Non-pigmented ciliary epithelial cell (primary cell): ENCODE results near the gene HDAC11.

Source experiments
- DNase-seq: peaks from one replicate; pipeline ENCODE4 v3.0.0-alpha.2; 2010; ENCODE audit warnings: low read depth

The HDAC11 gene

DNA sequence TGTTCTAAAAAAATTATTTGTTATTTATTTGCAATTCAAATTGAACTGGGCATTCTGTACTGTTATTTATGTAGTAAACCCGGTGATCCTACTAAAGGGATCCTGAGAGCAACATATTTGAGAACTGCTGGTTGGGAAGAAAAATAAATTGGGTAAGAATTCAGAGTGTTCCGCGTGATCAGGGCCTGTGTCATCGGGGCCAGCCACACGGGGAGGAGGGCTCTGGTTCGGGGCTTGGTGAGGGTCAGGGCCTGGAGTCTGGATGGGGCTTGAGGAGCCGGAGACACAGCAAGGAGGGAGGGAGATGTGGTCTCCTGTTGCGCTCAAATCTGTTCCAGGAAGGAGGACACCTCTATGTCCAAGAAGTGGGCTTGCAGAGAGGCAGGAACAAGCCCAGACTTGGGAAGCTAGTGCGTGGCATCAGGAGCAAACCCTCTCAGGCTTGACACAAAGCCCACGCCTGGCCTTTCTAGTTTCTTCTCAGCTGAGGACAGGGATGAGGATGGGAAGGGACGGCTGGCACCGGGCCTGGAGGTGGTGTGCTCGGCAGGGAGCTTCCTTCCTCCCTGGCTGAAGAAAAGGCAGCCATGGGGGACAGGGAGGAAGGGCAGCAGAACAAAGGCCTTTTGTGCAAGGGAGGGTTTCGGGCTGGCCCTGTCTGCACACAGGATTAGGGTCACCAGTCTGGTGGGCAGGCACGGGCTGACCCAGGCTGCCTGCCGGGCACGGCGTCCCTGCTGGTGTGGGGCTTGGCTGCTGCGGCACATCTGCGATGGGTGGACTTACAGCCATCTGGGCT lies 45.9 kb downstream of the HDAC11 start:
- DNase-seq = no peak

DNA sequence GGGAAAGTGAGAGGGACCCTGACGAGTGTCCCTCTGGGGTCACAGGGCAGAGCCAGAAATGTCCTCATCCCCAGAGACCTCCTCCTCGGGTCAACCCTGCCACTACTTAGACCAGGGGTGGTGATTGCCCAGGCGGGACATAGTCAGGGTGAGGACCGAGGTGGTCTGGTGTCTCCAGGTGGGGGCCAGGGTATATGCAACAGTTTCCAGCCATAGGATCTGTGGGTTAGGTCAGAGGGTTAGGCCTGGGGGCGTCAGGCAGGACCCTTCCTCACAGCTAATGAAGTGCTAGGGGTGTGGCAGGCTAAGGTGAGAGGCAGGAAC lies 46.5 kb downstream of the HDAC11 start:
- DNase-seq = no peak

DNA sequence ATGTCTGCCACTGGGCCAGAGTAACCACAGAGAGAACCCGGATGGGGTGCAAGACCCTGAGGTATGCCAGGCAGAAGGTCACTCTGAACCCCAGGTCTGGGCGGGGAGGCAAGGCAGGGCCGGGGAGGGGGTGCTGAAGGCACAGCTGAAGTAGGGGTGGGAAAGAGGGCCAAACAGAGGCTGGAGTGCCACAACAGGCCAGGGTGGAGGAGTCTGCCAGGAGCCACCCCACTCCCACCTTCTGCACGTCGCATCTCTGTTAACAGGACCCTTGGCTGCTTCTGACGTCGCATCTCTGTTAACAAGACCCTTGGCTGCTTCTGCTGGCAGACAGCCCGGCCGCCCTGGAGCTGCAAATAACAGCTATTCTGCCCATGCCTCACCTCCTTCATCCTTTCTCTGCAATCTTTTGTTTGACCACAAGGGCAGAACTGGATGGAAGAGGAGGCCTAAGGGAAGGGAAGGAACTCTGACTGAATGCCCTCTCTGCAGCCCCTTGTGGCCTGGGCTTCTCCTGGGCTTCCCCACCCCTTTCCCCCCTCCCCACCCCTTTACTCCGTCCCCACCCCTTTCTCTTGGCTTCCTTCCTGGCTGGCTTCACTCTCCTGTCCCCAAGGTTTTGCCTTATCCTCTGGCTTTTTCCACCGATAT lies 48.2 kb downstream of the HDAC11 start:
- no peak for DNase-seq

DNA sequence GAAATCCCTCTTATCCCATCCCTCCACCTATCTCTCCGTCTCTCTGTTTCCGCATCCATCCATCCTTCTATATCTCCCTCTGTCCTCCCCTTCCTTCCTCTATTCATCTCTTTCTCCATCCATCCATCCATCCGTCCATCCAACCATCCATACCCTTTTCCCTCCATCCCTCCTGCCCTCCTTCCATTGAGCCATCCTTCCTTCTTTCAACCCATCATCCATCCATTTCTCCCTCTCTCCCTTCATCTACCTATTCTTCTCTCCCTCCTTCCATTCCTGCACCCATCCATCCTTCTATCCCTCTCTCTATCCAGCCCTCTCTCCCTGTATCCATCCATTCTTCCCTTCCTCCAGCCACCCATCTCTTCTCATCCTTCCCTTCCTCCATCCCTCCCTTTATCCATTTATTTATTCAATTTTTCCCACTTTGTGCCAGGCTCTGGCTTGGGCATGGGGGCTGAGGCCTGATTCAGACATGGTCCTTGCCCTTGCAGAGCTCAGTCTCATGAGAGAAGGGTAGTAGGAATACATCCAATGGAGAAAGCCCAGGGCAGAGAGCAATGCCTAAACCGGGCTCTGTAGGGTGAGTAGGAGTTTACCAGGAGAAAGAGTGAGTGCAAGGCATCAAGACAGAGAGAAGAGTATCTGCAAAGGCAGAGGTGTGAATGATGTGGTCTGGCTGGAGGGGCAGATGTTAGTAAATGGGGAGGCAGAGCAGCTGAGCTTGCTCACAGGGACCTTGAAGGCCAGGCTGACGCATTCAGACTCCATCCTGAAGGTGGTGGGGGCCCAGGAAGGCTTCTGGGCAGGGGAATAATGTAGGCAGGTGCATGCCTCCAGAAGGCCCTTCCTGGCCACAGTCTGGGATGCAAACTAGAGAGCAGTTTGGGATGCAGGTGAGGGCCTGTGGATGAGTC lies 49.3 kb downstream of the HDAC11 start:
- no peak for DNase-seq

DNA sequence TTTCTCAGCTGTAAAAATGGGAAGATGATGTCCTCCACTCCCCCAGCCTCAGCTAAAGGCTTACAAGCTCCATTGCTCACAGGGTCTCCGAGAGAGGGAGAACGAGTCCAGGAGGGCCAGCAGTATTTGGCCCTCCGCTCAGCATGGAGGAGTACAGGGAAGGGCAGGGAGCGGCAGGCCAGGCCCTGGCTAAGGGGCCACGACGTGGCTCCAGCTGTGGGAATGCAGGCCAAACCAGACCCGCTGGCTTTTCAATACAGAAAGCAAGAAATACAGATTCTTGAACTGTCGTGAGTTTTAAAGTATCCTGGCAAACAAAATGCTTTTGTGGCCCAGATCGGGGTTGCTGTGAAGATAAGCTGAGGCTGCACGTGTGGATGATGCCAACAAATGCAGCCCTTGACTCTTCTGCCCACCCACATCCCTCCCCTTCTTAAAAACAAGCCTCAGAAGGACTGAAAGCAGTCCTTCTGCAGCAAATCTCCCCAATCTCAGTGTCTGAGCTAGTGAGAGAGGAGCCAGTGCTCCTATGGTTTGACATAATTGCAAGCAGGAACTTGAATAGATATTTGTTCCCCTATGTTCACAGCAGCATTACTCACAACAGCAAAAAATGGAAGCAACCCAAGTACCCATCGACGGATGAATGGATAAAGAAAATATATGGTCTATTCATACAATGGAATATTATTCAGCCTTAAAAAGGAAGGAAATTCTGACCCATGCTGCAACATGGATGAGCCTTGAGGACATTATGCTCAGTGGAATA lies 50.3 kb downstream of the HDAC11 start:
- DNase-seq = no peak

DNA sequence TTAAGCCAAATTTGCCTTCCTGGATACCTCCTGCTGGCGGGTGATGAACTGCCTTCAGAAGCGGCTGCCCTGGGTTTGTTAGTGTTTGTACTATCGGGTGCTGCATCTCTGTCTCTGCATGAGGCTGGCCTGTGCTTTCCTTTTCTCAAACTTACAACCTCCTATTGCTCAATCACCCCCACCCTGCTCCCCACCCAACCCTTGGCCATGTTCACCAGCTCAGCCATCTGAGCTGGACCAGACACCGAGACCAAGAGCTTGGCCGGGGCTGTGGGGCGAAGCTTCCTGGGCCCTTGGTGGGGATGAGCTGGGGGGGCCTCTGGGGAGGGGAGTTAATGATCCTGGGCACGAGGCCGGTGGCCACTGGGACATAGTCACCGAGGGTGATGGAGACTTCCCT lies 52.0 kb downstream of the HDAC11 start:
- no peak for DNase-seq

DNA sequence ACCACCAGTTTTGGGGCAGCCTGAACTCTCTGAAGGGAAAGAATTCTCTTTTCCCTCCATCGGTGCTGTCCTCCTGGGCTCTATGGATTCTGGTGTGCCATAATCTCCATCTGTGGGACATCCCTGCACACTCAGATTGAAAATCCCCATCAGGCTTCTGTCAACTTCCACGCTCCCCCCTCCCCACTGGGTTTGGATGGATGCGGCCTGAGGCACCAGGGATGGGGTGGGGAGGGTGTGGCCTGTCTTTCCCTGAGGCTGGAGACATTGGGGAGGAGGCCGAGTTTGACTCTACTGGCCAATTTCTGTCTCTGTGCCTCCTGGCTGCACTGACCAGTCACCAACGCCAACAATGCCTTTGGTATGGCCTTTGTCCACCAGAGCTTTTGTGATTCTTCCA lies 52.5 kb downstream of the HDAC11 start:
- DNase-seq = no peak

DNA sequence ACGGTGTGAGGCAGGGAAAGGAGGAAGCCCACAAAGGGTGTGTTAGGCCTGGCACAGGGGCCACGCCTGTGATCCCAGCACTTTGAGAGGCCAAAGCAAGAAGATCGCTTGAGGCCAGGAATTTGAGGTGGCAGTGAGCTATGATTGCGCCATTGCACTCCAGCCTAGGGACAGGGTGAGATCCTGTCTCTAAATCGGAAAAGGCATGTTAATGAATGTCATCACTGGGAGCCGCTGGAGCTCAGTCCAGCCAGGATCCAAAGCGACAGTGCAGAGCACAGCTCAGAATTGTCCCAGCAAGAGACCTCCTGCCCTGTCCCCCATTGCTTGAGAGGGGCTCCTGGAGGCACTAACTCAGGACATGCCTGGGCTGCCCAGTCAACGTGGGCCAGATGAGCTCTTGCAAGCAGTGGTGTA lies 53.8 kb downstream of the HDAC11 start:
- DNase-seq = no peak

DNA sequence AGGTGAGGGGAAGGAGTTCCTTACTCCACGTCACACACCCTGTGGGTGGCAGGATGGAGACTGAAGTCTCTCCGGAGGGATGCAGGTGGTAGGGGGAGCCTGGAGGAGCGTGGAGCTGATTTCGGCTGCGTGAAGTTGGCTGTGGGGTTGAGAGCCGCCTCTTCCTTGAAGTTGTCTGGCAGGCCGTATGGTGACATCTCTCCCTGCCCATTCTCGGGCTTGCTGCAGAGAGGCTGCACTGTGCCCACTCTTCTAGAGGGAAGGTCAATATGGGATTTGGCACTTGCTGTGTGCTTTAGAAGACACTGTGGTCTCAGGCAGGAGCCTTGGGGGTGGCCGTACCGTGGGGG lies 55.4 kb downstream of the HDAC11 start:
- no peak for DNase-seq

DNA sequence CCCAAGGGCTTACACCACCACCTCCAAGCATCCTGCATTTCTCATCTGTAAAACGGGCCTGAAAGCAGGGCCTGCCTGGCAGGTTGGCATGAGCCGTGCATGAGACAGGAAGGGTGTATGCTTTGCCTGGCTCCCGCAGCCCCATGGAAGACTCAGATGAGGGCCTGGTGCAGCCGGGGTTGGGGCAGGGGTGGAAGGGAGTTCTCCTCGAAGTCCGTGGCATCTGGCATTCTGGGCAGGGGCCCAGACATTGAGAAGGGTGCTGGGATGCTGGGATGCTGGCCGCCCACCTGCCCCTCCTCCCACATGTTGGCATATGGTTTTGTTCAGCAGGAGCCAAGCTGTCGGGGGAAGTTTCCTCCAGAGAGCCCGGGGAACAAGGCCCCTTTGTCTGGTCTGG lies 55.8 kb downstream of the HDAC11 start:
- DNase-seq = no peak

DNA sequence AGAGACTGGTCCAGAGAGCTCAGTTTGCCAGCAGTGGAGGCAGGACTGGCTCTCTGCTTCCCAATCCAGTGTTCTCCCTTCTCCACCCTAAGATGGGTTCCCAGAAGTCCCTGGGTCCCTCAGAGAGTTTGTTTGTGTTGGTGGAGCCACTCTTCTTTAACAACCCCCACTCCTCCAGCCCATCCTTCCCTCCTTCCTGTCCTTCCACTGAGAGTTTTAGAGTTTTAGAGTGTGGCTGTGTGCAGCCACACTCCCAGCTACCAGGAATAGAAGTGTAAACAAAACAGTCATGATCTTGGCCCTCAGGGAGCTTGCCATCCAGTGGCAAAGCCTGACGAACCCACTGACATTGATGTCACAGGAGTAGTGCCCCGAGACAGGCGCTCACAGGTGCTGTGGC lies 56.3 kb downstream of the HDAC11 start:
- DNase-seq = no peak

DNA sequence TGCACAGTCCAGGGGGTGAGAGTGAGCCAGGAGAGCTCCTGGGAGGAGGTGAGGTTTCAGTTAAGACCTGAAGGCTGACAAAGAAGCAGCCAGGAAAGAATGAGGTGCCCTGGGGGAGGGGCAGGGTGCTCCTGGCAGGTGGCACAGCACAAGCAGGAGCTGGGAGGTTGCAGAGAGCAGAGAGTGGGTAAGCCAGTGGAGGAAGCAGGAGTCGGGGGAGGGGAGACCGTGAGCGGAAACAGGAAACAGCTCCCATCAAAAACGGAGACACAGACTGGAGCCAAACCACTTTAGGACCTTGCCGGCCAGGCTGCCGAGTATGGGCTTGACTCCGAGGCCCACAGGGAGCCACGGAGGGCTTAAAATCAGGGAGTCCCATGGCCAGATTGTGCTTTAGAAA lies 56.7 kb downstream of the HDAC11 start:
- DNase-seq = no peak

DNA sequence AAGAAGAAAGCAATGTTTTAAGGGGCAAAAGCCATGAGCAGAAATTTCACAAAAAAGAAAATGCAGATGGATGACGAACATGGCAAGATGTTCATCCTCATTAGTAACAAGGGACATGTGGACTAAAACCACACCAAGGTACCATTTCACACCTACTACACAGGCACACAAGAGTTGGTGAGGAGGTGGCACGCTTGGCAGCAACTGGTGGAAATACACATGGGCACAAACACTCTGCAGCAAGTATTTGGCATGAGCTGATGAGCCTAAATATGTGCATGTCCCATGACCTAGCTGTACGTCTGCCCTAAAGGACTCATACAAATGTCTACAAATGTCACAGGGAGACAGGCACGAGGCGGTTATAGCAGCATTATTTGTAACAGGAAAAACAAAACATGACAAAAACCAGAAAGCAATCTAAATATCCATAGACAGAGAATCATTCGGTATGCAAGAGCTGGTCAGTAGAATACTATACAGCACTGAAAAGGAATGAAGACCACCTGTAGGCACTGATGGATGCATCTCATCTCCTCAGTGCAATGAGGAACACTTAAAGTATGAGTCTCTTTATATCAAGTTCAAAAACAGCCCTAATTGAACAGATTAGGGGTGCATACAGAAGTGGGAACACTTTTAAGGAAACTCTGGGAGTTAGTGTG lies 57.3 kb downstream of the HDAC11 start:
- DNase-seq = no peak

DNA sequence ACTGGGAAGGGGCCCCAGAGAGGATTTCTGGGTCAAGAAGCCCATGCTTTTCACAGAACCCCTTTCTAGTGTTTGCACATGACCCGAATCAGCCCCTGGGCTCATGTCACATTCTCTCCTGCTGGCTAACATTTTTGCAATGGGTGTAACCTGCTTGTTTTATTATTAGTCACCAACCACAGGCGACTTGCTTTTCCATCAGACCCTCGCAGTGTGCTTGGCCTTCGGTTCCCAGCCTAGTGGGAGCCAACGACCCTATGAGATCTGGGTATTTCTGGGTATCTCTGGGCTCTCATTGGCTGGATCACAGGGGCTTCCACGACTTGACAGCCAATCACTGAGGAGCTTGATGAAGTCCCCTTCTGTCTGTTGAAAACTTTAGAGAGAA lies 57.8 kb downstream of the HDAC11 start:
- DNase-seq = peak; percentile 85

DNA sequence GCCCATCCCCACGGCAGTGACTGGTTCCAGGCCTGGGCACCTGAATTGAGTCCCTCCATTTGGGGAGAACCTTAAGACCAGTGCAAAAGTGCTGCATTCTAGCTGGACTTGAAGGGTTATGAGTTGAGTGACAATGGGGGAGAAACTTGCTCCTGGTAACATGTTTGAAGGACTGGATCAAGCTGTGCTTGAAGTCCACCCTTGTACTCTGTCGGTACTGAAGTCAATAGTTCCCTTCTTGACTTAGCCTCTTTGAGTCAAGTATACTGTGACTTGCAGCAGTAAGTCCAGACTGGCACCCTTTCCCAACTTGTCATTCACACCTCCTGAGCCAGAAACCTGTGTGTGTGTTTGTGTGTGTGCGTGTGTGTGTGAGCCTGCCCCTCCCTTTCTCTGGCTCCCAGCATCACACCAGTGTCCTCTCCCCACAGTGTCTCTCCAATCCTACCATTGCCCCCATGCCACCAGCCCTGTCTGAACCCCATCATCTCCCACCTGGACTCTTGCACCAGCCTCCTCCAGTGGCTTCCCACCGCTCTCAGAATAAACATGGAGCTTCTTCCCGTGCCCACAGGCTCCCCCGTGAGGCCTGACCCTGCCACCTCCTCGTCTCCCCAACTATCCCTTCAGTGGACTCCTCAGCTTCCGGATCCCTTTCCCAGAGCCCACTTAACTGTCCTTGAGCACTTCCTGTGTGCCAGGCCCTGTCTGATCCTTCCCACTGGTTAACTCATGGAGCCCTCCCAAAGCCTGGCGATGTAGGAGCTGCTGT lies 58.6 kb downstream of the HDAC11 start:
- no peak for DNase-seq

DNA sequence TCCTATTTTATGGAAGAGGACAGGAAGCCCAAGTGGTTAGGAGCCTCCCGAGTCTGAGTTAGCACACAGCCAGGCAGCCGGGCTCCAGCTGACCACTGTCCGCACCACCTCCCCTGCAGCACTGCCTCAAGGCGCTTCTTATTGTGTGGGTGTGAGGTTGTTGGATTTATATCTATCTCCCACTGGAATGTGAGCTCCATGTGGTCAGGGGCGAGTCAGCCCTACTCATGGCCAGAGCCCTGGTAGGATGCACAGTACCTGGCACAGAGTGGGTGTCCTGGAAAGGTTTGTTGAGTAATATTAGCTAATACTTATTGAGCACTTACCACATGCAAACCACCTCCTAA lies 59.2 kb downstream of the HDAC11 start:
- no peak for DNase-seq

DNA sequence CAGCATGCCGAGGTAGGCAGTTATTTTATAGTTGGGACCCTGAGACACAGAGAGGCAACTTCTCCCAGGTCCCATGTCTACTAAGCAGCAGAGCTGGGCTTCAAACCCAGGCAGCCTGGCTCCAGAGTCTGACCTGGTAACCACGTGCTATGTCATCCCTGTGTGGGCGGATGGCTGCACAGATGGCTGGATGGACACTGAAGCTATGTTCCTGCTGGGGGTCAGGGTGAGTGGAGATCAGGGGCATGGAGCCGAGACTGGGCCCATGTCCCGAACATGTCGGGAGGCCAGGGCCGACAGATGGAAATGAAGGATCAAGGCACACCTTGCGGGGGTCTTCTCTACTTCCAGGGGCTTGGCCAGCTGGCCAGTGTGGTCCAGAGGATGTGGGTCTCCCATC lies 59.6 kb downstream of the HDAC11 start:
- no peak for DNase-seq

DNA sequence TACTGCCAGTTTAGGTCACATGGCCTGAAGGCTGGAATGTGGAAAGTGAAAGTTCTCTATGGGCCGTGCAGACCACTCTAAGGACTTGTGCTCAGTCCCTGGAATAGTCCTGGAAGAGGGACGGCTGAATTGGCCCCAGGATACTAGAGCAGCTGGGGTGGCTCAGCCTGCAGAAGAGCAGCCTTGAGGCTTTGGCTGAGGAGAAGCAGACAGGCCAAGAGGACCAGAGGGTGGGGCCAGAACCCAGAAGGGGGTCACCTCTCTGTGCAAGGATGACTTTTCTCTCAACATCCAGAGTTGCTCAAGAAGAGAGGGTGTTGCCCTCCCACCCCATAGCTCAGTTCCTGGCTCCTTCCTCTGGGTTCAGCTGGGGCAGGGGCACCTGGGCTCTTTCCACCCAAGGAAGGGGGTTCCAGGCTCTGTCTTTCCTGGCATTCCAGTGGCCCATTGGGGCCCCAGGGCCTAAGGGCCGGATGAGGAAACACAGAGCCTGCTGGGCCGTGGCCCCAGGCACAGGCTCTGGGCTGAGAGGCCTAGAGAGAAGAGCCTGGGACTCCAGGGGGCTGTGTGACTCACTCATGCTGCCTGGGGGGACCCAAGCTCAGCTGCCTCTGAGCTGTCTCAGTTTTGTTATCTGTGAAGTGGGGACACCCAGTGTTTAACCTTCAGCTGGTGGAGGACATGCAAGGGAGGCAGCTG lies 60.3 kb downstream of the HDAC11 start:
- DNase-seq = no peak

DNA sequence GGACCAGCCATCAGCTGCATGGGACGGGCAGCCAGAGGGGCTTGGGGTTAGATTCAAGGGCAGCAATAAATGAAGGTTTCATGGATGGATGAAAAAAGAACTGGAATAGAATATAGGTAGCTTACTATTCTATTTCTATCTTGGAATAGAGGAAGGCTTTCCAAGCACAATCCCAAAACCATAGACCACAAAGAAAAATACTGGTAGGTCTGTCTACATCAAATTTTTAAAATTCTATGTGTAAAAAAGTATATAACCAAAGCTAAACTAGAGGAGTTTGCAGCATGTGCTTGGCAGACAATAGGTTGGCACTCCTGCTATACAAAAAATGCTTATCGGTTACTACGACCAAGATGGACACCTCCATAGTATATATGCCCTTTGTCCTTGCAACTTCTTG lies 61.6 kb downstream of the HDAC11 start:
- DNase-seq = no peak

DNA sequence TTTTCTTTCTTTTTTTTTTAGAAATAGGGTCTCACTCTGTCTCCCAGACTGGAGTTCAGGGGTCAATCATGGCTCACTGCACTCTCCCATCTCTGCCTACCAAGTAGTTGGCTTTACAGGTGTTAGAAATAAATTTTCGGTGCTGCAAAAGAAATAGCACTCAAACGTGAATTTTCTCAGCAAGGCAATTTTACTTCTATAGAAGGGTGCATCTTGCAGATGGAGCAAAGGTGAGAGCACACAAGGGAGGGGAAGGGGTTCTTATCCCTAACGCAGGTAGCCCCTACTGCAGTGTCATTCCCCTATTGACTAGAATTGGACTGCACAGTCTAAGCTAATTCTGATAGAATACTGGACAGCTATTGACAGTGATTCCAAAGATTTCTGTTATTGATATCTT lies 62.0 kb downstream of the HDAC11 start:
- no peak for DNase-seq

DNA sequence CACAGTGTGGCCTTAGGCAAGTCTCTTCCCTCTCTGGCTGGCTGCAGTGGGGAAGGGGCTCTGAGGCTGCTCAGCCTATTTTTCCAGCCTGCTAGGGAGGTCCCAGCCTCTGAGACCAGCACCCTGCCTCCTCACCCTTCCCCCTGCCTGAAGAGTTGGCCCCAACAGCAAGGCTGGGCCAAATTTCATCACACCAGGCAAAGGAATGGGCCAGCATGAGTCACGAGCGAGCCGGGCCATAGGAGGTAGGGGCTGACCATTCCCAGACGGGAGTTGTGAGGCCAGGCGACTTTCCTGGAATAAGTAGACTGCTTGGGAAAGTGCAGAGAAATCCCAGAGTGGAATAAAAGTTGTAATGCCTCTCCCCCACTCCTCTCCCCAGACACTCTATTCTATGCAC lies 63.1 kb downstream of the HDAC11 start:
- no peak for DNase-seq
